ENCODE results near the gene TYW5.

The TYW5 gene

GRCh38 chr2:199946196-199946595 is 9.1 kb downstream of the TYW5 start:
- TF ChIP-seq CTCF (IDR thresholded peaks at IDR 0.05; ENCODE audit: insufficient read depth, low read depth, low read length, missing control alignments): no peak
- H3K4me3 ChIP-seq (ENCODE audit: low read length): no peak overlapping the region
- no peak for DNase-seq (ENCODE audit: low read depth)

- TF ChIP-seq CTCF (IDR thresholded peaks at IDR 0.05; ENCODE audit: insufficient read depth, low read depth, low read length, missing control alignments): no peak
- no peak overlapping the region for H3K4me3 ChIP-seq (ENCODE audit: low read length)
- DNase-seq (ENCODE audit: low read depth): no peak
Measured at GRCh38 chr2:199943373-199943772, 11.9 kb downstream of the TYW5 start.

GRCh38 chr2:199940373-199940772 is 14.9 kb downstream of the TYW5 start:
- peak; percentile 24 for DNase-seq (ENCODE audit: low read depth)
- no peak overlapping the region for H3K4me3 ChIP-seq (ENCODE audit: low read length)
- TF ChIP-seq CTCF (IDR thresholded peaks at IDR 0.05; ENCODE audit: insufficient read depth, low read depth, low read length, missing control alignments): peak; percentile 18

GRCh38 chr2:199936554-199936953 is 18.7 kb downstream of the TYW5 start:
- H3K4me3 ChIP-seq (ENCODE audit: low read length): no peak overlapping the region
- TF ChIP-seq CTCF (IDR thresholded peaks at IDR 0.05; ENCODE audit: insufficient read depth, low read depth, low read length, missing control alignments): no peak
- DNase-seq (ENCODE audit: low read depth): no peak

- TF ChIP-seq CTCF (IDR thresholded peaks at IDR 0.05; ENCODE audit: insufficient read depth, low read depth, low read length, missing control alignments): no peak
- DNase-seq (ENCODE audit: low read depth): no peak
- no peak overlapping the region for H3K4me3 ChIP-seq (ENCODE audit: low read length)
Measured at GRCh38 chr2:199933466-199933865, 21.8 kb downstream of the TYW5 start.

- no peak overlapping the region for H3K4me3 ChIP-seq (ENCODE audit: low read length)
- TF ChIP-seq CTCF (IDR thresholded peaks at IDR 0.05; ENCODE audit: insufficient read depth, low read depth, low read length, missing control alignments): no peak
- DNase-seq (ENCODE audit: low read depth): no peak
Measured at GRCh38 chr2:199932312-199932855, 22.9 kb downstream of the TYW5 start.

GRCh38 chr2:199929262-199929661 is 26.0 kb downstream of the TYW5 start:
- no peak for DNase-seq (ENCODE audit: low read depth)
- no peak for TF ChIP-seq CTCF (IDR thresholded peaks at IDR 0.05; ENCODE audit: insufficient read depth, low read depth, low read length, missing control alignments)
- no peak overlapping the region for H3K4me3 ChIP-seq (ENCODE audit: low read length)

Measured in epithelial cell of esophagus (primary cell).